Suppressor macrophage treated with lipopolysaccharide for 1 hour (primary cell): Measurements from ENCODE around the gene ALPK1.
"Not testable (repeated sequence)": the region's sequence is repeated elsewhere in the genome, so short reads cannot be mapped to it uniquely, and the experiment has no call there.

Experiments used
- DNase-seq, 3 donors: peaks; one replicate each; pipeline ENCODE4 v3.0.0-alpha.2; 2020 to 2022

ALPK1 gene

GRCh38 chr4:112472318-112472717 is 175.1 kb downstream of the ALPK1 start:
- DNase-seq = no peak

- DNase-seq = no peak
These were observed 176.8 kb downstream of the ALPK1 start for GRCh38 chr4:112473985-112474384.

- DNase-seq = peak in 1 of 3 donors; percentile 3
These were observed 188.8 kb downstream of the ALPK1 start for GRCh38 chr4:112485930-112486329.

- not testable (repeated sequence) for DNase-seq
These were observed 193.6 kb downstream of the ALPK1 start for GRCh38 chr4:112490808-112491207.
